Adipose tissue (tissue), 3 donors: Measurements from ENCODE around the gene RGS17. TPM values are rescaled to one million over a fixed set of nuclear protein-coding genes. Genes with fewer than 3 reads are reported as not detected.
"Not testable (repeated sequence)": the region's sequence is repeated elsewhere in the genome, so short reads cannot be mapped to it uniquely, and the experiment has no call there.

Experiments
- H3K27ac ChIP-seq: one replicate; pipeline ENCODE4 v1.5.1; 2013; ENCODE audit warnings: low read depth, low read length
- WGBS, 3 donors: extraction: QIAGEN DNeasy Blood & Tissue Kit; methylation state at CpG; one replicate each; pipeline ENCODE4 v1.1.7; 2013; 5-methylcytosine and 5-hydroxymethylcytosine counted together
- polyA plus RNA-seq, 3 donors: library from polyadenylated mRNA; stranded (reverse); fragments of 200-250 nt; gene quantifications; one replicate each; pipeline ENCODE4 v1.2.3, GENCODE V29; 2013
- donor health status: healthy with polysubstance abuse.
- donor health status: Bipolar disorder and iron deficiency.
- donor health status: healthy.

RGS17 gene
- polyA plus RNA-seq, 3 donors: 0.22 to 1.1 (median 0.32) TPM

- no peak overlapping the region for H3K27ac ChIP-seq
- 38 to 66% (median 43%) methylated on average over 2 of the region's 2 CpGs for WGBS, 3 donors
Measured at GRCh38 chr6:152981219-152981618, 149.9 kb downstream of the RGS17 start.

GRCh38 chr6:152980656-152981055, 150.4 kb downstream of the RGS17 start:
- H3K27ac ChIP-seq: no peak overlapping the region

GRCh38 chr6:152979116-152979515, 152.0 kb downstream of the RGS17 start:
- WGBS, 3 donors: 62 to 83% (median 72%) methylated on average over 1 of the region's 1 CpG
- H3K27ac ChIP-seq: no peak overlapping the region

More at GRCh38 chr6:152980656-152981055, 150.4 kb downstream of the RGS17 start:
- 59 to 89% (median 78%) methylated on average over 1 of the region's 1 CpG for WGBS, 3 donors

GRCh38 chr6:152978058-152978457, 153.0 kb downstream of the RGS17 start:
- 46 to 61% (median 58%) methylated on average over 3 of the region's 3 CpGs for WGBS, 3 donors
- H3K27ac ChIP-seq: no peak overlapping the region

- no peak overlapping the region for H3K27ac ChIP-seq
Measured at GRCh38 chr6:152977556-152977955, 153.5 kb downstream of the RGS17 start.

- WGBS, 3 donors: 56 to 93% (median 62%) methylated on average over 1 of the region's 1 CpG
- H3K27ac ChIP-seq: no peak overlapping the region
Measured at GRCh38 chr6:152976749-152977148, 154.3 kb downstream of the RGS17 start.

GRCh38 chr6:152975204-152975915, 155.7 kb downstream of the RGS17 start:
- 61 to 88% (median 72%) methylated on average over 4 of the region's 4 CpGs for WGBS, 3 donors
- H3K27ac ChIP-seq: no peak overlapping the region

- WGBS, 3 donors: 72 to 97% (median 76%) methylated on average over 1 of the region's 1 CpG
Measured at GRCh38 chr6:152973916-152974315, 157.2 kb downstream of the RGS17 start.

GRCh38 chr6:152969688-152970418, 161.2 kb downstream of the RGS17 start:
- no peak overlapping the region for H3K27ac ChIP-seq
- 96 to 98% (median 98%) methylated on average over 6 of the region's 6 CpGs for WGBS, 3 donors

More at GRCh38 chr6:152973916-152974315, 157.2 kb downstream of the RGS17 start:
- no peak overlapping the region for H3K27ac ChIP-seq

GRCh38 chr6:152966168-152966894, 164.8 kb downstream of the RGS17 start:
- 90 to 91% (median 90%) methylated on average over 11 to 15 of the region's 15 CpGs for WGBS, 3 donors

GRCh38 chr6:152959333-152959732, 171.7 kb downstream of the RGS17 start:
- H3K27ac ChIP-seq: no peak overlapping the region
- 88 to 94% (median 93%) methylated on average over 24 of the region's 24 CpGs for WGBS, 3 donors

More at GRCh38 chr6:152966168-152966894, 164.8 kb downstream of the RGS17 start:
- H3K27ac ChIP-seq: not testable (repeated sequence)

GRCh38 chr6:152957796-152958195, 173.3 kb downstream of the RGS17 start:
- 49 to 77% (median 67%) methylated on average over 1 of the region's 1 CpG for WGBS, 3 donors
- H3K27ac ChIP-seq: no peak overlapping the region

Other genes starting within 250 kb of the RGS17 start
- 1 to 10 TPM; 1.2 to 6.4 (median 2.7) TPM for gene FBXO5, start 148.2 kb downstream of the RGS17 start, polyA plus RNA-seq
- gene MTRF1L, start 128.6 kb downstream of the RGS17 start, polyA plus RNA-seq: 10 to 100 TPM in 2 of 3 donors, 1 to 10 TPM in 1; 4.3 to 15.8 (median 13.5) TPM